HG02852 (cell line): Measurements from ENCODE around the gene HMG20B.
"Not testable (repeated sequence)": the region's sequence is repeated elsewhere in the genome, so short reads cannot be mapped to it uniquely, and the experiment has no call there.

Experiments used
- ATAC-seq: cut with Tn5 transposase; IDR thresholded peaks from one replicate; pipeline ENCODE4 v1.9.1; 2021; ENCODE audit warnings: mild to moderate bottlenecking, moderate library complexity; ENCODE audit not compliant: unreplicated experiment

HMG20B gene

GRCh38 chr19:3555653-3556422 lies 16.9 kb upstream of the HMG20B start:
- no peak for ATAC-seq

- ATAC-seq: no peak
Observed at GRCh38 chr19:3556423-3556977, 16.2 kb upstream of the HMG20B start.

DNA sequence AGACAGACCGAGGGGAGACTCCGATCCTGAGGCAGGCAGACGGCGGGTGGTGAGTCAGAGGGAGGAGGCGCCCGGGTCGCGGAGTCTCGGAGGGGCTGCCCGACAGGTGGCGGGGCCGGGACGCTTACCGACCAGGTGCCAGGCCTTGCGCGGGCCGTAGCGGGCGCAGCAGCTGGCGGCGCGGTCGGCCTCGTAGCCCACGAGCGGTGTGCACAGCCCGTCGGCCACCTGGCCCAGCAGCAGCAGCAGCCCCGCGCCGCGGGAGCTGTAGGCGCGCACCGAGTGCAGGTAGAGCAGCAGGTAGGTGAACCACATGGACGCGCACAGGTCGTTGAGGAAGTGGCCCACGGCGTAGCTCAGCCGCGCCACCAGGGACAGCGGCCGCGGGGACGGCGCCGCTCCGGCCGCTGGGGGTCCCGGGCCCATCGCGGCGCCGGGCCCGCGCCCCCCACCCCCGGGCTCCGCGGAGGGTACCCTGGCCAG lies 15.7 kb upstream of the HMG20B start:
- peak; percentile 28 for ATAC-seq

DNA sequence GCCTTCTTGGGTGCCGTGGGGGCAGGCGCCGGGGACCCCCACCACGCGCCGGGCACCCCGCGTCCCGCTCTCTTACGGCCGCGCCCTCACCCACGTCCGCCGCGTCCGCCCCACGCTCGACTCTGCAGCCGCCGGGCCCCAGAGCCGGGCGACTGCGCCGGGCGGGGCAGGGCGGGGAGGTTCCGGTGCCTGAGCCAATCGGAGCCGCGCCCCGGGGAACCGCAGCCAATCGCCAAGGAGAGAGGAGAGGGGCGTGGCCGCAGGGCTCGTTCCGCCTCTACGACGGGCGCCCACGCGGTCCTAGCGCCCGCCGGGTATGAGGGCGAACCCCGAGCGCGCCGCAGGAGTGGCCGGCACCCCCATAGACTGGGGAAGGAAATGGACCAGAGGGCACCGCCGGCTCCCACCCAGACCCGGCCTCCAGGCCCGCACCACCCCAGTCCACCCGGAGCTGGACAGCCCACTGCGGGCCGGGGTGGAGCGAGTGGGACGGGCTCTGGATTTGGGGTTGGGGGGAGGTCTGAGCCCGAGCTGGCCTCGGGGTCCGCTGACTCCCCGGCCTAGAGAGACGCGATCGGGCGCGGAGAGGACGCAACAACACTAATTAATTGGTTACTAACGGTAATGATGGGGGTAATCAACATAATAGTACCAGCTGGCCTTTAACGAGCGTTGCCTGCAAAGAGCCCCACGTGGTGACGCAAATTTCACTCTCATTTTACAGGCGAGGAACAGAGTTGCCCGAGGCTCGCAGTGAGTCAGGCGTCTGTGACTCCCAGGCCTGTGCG lies 15.1 kb upstream of the HMG20B start, which contains the start of gene MFSD12:
Gene MFSD12 (minus strand): TSS at position 126 of the 788 bp plus-strand sequence. CDS start 183 bp downstream, outside the sequence.
- ATAC-seq: peak; percentile 81

GRCh38 chr19:3563709-3564524 lies 8.8 kb upstream of the HMG20B start:
- ATAC-seq: no peak

DNA sequence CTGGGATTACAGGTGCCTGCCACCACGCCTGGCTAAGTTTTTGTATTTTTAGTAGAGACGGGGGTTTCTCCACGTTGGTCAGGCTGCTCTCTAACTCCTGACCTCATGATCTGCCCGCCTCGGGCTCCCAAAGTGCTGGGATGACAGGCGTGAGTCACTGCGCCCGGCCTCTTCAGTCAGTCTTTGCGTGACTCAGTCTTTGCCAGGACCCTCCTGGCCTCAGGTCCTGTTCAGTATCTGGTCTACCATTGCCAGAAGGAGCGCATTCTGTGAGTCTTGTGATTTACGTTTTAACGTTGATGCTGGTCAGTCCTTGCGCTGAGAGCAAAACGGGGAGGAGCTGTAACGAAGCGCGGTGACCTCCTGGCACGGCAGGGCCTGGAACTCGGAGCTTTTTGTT lies 7.6 kb upstream of the HMG20B start:
- no peak for ATAC-seq

DNA sequence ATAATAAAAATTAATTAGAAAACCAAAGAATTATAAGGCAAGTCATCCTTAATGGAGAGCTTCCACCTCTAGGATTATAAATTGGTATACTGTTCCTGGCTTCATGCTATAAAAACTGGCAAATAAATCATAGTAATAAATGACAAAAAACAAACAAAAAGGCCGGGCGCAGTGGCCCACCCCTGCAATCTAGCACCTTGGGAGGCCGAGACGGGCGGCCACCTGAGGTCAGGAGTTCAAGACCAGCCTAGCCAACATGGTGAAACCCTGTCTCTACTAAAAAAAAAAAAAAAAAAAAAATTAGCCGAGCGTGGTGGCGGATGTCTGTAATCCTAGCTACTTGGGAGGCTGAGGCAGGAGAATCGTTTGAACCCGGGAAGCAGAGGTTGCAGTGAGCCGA lies 2.7 kb upstream of the HMG20B start:
- ATAC-seq: not testable (repeated sequence)

DNA sequence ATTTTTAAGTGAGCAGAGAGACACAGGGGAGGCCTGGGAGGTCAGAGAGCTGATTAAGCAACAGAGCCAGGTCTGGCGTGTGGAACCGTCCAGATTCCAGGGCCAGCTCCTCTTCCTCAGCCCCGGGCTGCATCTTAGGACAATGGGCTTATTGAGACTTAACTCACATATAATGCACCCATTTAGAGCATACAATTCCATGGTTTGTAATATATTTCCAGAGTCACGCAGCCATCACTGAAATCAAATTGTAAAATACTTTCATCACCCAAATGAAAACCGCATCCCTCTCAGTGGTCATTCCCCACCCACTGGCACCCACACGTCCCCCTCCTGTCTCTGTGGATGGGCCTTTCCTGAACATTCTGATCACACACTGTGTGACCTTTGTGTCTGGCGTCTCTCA lies 2.1 kb upstream of the HMG20B start:
- no peak for ATAC-seq

DNA sequence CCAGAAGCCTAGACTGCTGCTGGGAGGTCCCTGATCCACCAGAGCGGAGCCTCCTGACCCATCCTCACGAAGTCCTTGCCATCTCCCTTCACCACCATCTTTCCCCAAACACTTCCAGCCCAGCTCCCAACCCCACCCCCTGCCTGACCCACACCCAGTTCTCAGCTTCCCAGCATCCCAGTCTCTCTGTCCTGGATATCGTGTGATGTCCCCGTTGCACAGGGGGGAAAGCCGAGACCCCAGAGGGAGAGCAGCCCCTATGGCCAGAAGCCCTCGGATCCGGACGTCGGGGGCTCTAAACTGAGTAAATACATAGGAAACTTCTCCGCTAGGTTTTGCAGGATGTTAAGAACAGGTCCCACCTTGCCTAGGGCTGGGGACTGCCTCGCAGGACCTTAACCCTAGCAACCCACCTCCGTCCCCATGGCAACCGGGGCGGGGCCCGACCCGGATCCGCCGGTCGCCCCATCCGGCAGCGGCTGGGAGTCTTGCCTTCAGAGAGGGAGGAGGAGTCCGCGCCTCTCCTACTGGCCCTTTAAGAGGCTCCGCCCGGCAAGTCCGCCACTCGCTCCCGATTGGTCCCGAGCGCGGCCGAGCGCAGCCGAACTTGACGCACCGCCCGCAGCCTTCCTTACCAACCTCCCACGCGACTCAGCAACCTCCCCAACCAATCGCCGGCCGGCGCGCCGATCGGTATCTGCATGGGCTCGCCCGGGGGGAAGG lies 451 bp upstream of the HMG20B start:
- peak; percentile 88 for ATAC-seq

- ATAC-seq: peak; percentile 10
Observed at GRCh38 chr19:3573162-3573857, 566 bp downstream of the HMG20B start.

DNA sequence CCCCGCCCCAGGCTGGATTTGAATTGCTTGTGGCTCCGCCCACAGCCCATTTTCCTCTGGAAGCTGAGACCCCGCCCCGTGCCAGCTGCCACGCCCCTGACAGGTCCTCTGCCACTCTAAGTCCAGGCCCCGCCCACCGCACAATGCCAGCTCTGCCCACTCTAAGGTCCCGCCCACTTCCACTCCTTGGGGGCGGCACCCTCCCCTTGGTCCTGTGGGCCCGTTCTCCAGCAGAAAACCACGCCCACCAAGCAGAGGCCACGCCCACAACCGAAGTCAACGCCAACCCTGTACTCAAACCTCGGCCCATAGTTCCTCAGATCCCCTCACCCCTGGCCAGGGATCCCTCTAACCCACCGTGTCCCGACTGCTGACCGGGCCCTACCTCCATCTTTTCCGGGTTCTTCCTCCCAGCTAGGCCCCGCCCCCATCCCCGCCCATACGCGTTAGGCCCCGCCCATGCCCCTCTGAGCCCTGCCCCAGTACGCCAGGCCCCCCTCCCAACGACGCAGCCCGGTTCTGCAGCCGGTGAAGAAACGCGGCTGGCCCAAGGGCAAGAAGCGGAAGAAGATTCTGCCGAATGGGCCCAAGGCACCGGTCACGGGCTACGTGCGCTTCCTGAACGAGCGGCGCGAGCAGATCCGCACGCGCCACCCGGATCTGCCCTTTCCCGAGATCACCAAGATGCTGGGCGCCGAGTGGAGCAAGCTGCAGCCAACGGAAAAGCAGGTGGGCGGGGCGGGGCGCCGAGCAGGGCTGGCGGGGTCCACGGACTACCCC lies 1.3 kb downstream of the HMG20B start:
- ATAC-seq: no peak

- ATAC-seq: no peak
Observed at GRCh38 chr19:3575260-3575741, 2.6 kb downstream of the HMG20B start.

- ATAC-seq: no peak
Observed at GRCh38 chr19:3575949-3576673, 3.4 kb downstream of the HMG20B start.

- ATAC-seq: no peak
Observed at GRCh38 chr19:3576696-3577443, 4.1 kb downstream of the HMG20B start.

GRCh38 chr19:3577723-3578344 lies 5.1 kb downstream of the HMG20B start:
- no peak for ATAC-seq

DNA sequence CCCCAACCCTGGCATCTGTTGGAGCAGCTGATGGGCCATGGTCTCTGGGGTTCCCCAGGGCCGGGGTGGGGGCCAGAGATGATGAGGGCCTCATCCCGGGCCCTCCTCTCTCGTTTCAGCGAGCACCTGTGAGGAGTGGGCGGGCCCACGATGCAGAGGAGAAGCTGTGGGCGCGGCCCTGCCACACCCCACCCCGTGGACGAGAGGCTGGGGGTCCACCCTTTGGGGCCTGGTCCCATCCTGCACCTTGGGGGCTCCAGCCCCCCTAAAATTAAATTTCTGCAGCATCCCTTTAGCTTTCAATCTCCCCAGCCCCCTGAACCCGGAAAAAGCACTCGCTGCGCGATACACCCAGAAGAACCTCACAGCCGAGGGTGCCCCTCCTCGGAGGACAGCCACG lies 5.6 kb downstream of the HMG20B start:
- ATAC-seq: no peak
